ENCODE data around the gene FGF3. TPM values are rescaled to one million over a fixed set of nuclear protein-coding genes. Genes with fewer than 3 reads are reported as not detected.

Gene FGF3
- total and polyA plus RNA-seq, 9 of the 15 experiments (the other 6 are each of a cell fraction or from before 2014, with no cell fraction given) = not detected

- Histone ChIP-seq H3K4me2 (ENCODE audit: insufficient read depth, low read length) (no peak overlapping the region), H3K4me1 (replicated peaks in 1 of 2; ENCODE audit: control insufficient read depth in 2 of 2, insufficient read depth in 2 of 2, low read length in 2 of 2) (no peaks in the 10 kb centered on the region; a peak in 1 of 5 replicates), H3K27ac (ENCODE audit: extremely low read depth, low read depth, low read length) (no peak overlapping the region), H3K36me3 (ENCODE audit: control insufficient read depth, insufficient read depth, low read length) (no peaks in the 10 kb centered on the region), H3K9me1 (ENCODE audit: control insufficient read depth, insufficient read depth, low read length) (peaks cover 3% of the 10 kb centered on the region), H3K4me3 (no peak overlapping the region), H2AFZ (ENCODE audit: low read depth, low read length) (no peak overlapping the region), H3K9ac (ENCODE audit: insufficient read depth in 1 of 2, low read depth in 2 of 2, low read length in 2 of 2) (no peak overlapping the region), H3K79me2 (ENCODE audit: control insufficient read depth, insufficient read depth, low read length) (no peaks in the 10 kb centered on the region), H3K27me3 (ENCODE audit: control insufficient read depth in 2 of 2, insufficient read depth in 2 of 2, low read length in 2 of 2) (peaks cover 34 to 73% of the 10 kb centered on the region in 2 experiments; a peak in 4 of 5 replicates), H3K9me3 (replicated peaks; ENCODE audit: control insufficient read depth, insufficient read depth, low read depth, low read length) (no peaks in the 10 kb centered on the region), H4K20me1 (replicated peaks; ENCODE audit: control insufficient read depth, insufficient read depth, low read length) (peaks cover 6% of the 10 kb centered on the region; the same call in 1 of the 2 replicates)
- in situ Hi-C loops (cut with MboI) = no loop called here
- TF ChIP-seq ZKSCAN3 (CRISPR knock-in tag; IDR thresholded peaks at IDR 0.05) (no peak), KLF6 (CRISPR knock-in tag; IDR thresholded peaks at IDR 0.05; ENCODE audit: borderline replicate concordance) (no peak), ZBTB40 (IDR thresholded peaks at IDR 0.05) (no peak), ZBTB40 (CRISPR knock-in tag; IDR thresholded peaks at IDR 0.05) (no peak), EP300 (IDR thresholded peaks at IDR 0.05; ENCODE audit: low read length) (no peak)
- no peak for ATAC-seq
- no peak for DNase-seq (ENCODE audit: extremely low read depth in 1 of 4, low spot score in 3 of 4)
- POLR2A ChIA-PET = no interaction called here
- CTCF ChIA-PET (ENCODE audit: low intra/inter-chr PET ratio) = no interaction called here
- no TSS peak for BruUV-seq (replicated peaks)
- no peak for FAIRE-seq
- intact Hi-C loops (cut with micrococcal nuclease) = no loop called here
- 3% methylated on average over 25 of the region's 25 CpGs for WGBS (ENCODE audit: insufficient coverage, low coverage, missing lambda C conversion rate)
Observed at GRCh38 chr11:69791276-69792180, 27.7 kb downstream of the FGF3 start.

Measured in K562 (cell line).